Endothelial cell (in vitro differentiated cells): ENCODE data around the gene ERVFRD-1. TPM values are rescaled to one million over a fixed set of nuclear protein-coding genes. Genes with fewer than 3 reads are reported as not detected.
"Not testable (repeated sequence)": the region's sequence is repeated elsewhere in the genome, so short reads cannot be mapped to it uniquely, and the experiment has no call there.

Experiments
- DNase-seq: peaks from one replicate; pipeline ENCODE4 v3.0.0; 2021; ENCODE audit warnings: low spot score
- H3K27ac Mint-ChIP-seq: one replicate; pipeline ENCODE4 v1.8.0; 2021; ENCODE audit warnings: mixed read lengths, inconsistent platforms; ENCODE audit not compliant: unreplicated experiment
- H3K27me3 Mint-ChIP-seq: one replicate; pipeline ENCODE4 v1.8.0; 2021; ENCODE audit warnings: mild to moderate bottlenecking, moderate library complexity, mixed read lengths, inconsistent platforms; ENCODE audit not compliant: unreplicated experiment
- H3K36me3 Mint-ChIP-seq: one replicate; pipeline ENCODE4 v1.8.0; 2021; ENCODE audit warnings: mild to moderate bottlenecking, low read depth, mixed read lengths, inconsistent platforms; ENCODE audit not compliant: unreplicated experiment
- H3K4me1 Mint-ChIP-seq: one replicate; pipeline ENCODE4 v1.8.0; 2021; ENCODE audit warnings: mild to moderate bottlenecking, mixed read lengths, inconsistent platforms; ENCODE audit not compliant: unreplicated experiment
- H3K4me3 Mint-ChIP-seq: one replicate; pipeline ENCODE4 v1.8.0; 2021; ENCODE audit warnings: mild to moderate bottlenecking, mixed read lengths, inconsistent platforms; ENCODE audit not compliant: unreplicated experiment
- H3K9me3 Mint-ChIP-seq: one replicate; pipeline ENCODE4 v1.8.0; 2021; ENCODE audit warnings: mixed read lengths, inconsistent platforms; ENCODE audit not compliant: unreplicated experiment
- CTCF ChIP-seq: fragments of 200-600 bp; sonication (generic); IDR thresholded peaks from one replicate; pipeline ENCODE4 v1.5.0; 2021; ENCODE audit warnings: antibody characterized with exemption; ENCODE audit not compliant: unreplicated experiment
- total RNA-seq: library from RNA; stranded (reverse); fragmentation: NEBNext Ultra II Directional; extraction: Animal tissue kit (Norgen Biotek cat#: 25700); gene quantifications from one replicate; pipeline ENCODE4 v1.2.1, GENCODE V29; 2021; ENCODE audit not compliant: unreplicated experiment

The ERVFRD-1 gene
- total RNA-seq, 1 donor from 2014 or later = not detected

DNA sequence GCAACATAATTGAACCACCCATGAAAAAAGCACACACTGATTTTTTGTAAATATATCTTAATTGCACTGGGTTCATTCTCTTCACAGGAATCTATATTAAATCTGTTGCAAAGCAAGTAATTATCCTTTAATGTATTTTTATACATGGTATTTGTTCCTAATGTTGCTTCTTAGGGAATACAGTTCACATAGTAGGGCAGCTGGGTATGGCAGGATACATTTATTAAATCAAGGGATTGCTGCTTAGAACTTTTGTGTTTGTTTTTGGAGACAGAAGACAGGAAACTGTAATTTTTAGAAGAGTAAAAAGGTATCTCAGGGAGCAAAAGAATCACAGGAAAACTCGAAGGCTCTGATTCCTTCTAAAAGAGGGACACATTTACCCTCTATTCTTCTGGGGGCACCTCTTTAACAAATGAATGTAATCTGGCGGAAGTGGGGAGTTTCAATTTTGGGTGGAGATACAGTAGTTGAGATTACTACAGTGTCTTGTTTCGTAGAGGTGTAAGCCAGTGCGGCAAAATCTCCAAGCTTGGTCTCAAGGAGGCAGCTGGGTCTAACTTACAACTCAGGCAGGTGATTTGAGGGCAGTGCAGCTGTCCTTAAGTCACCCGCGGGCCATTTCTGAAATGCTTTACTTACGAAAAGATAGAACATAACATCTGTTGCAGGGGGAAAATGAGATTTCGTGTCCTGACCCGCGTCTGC lies 18.7 kb downstream of the ERVFRD-1 start:
- no peaks in the 10 kb centered on the region for H3K27me3 Mint-ChIP-seq

DNA sequence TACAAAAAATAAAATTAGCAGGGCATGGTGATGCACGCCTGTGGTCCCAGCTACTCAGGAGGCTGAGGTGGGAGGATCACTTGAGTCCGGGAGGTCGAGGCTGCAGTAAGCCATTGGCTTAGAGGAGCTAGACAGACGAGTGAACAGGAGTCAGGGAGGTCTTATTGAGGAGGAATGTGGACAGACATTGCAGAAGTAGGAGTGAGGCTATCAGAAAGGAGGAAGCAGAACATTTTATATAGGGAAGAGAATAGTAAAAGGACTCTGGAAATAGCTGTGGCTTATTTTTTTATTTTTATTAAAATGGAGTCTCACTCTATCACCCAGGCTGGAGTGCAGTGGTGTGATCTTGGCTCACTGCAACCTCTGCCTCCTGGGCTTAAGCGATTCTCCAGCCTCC lies 20.4 kb downstream of the ERVFRD-1 start:
- H3K4me1 Mint-ChIP-seq = peaks cover 22% of the 10 kb centered on the region
- H3K9me3 Mint-ChIP-seq, DNase-seq, H3K27ac Mint-ChIP-seq, H3K4me3 Mint-ChIP-seq, H3K36me3 Mint-ChIP-seq, H3K27me3 Mint-ChIP-seq: not testable (repeated sequence)

More for the DNA sequence above, 18.7 kb downstream of the ERVFRD-1 start:
- peaks cover 24% of the 10 kb centered on the region for H3K4me1 Mint-ChIP-seq
- TF ChIP-seq CTCF = no peak
- no peak for DNase-seq
- H3K36me3 Mint-ChIP-seq = no peaks in the 10 kb centered on the region
- H3K9me3 Mint-ChIP-seq = no peaks in the 10 kb centered on the region
- peak overlapping the region; percentile 94 for H3K4me3 Mint-ChIP-seq
- H3K27ac Mint-ChIP-seq = peak overlapping the region; percentile 68

- peaks cover 16% of the 10 kb centered on the region for H3K4me1 Mint-ChIP-seq
- no peak overlapping the region for H3K27ac Mint-ChIP-seq
- no peaks in the 10 kb centered on the region for H3K36me3 Mint-ChIP-seq
- H3K4me3 Mint-ChIP-seq = no peak overlapping the region
- DNase-seq = no peak
- no peaks in the 10 kb centered on the region for H3K9me3 Mint-ChIP-seq
- H3K27me3 Mint-ChIP-seq = no peaks in the 10 kb centered on the region
- TF ChIP-seq CTCF = no peak
These were observed 21.8 kb downstream of the ERVFRD-1 start for GRCh38 chr6:11089695-11090094.

DNA sequence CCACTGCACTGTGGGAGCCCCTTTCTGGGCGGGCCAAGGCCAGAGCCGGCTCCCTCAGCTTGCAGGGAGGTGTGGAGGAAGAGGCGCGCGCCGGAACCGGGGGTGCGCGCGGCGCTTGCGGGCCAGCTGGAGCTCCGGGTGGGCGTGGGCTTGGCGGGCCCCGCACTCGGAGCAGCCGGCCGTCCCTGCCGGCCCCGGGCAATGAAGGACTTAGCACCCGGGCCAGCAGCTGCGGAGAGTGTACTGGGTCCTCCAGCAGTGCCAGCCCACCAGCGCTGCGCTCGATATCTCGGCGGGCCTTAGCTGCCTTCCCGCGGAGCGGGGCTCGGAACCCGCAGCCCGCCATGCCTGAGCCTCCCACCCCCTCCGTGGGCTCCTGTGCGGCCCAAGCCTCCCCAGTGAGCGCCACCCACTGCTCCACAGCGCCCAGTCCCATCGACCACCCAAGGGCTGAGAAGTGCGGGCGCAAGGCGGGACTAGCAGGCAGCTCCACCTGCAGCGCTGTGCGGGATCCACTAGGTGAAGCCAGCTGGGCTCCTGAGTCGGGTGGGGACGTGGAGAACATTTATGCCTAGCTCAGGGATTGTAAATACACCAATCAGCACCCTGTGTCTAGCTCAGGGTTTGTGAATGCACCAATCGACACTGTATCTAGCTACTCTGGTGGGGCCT lies 24.2 kb downstream of the ERVFRD-1 start:
- H3K9me3 Mint-ChIP-seq, H3K36me3 Mint-ChIP-seq, H3K4me3 Mint-ChIP-seq, H3K4me1 Mint-ChIP-seq, H3K27me3 Mint-ChIP-seq, H3K27ac Mint-ChIP-seq, DNase-seq: not testable (repeated sequence)

DNA sequence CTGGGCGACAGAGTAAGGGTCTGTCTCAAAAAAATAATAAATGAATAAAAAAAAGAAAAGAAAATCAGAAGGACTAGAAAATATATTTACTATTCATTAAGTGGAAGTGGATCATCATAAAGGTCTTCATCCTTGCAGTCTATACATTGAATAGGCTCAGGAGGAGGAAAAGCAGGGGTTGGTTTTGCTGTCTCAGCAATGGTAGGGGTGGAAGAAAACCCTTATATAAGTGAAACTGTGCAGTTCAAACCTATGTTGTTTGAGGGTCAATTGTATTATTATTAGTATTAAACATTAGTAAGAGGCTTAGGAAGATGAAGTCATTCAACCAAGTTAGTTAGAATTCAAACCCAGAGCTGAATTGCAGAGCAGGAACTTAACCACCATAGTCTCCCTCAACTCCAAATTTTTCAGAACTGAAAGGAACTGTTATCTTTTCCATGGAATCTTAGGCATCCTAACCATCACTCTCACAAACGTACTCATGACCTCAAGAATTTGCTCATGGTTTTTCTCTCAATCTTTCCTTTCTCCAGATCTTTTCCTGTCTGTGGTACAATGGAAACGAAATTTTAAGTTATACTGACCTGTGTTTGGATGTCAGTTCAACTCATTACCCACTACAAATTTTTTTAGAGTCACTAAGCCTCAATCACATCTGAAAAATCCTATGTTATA lies 25.6 kb downstream of the ERVFRD-1 start:
- no peak for DNase-seq
- no peaks in the 10 kb centered on the region for H3K27me3 Mint-ChIP-seq
- H3K4me1 Mint-ChIP-seq = no peaks in the 10 kb centered on the region
- H3K9me3 Mint-ChIP-seq = no peaks in the 10 kb centered on the region
- H3K36me3 Mint-ChIP-seq = no peaks in the 10 kb centered on the region
- no peak overlapping the region for H3K4me3 Mint-ChIP-seq
- TF ChIP-seq CTCF = no peak
- H3K27ac Mint-ChIP-seq = no peak overlapping the region
